KMS-11 (cell line): ENCODE data around the gene STX16.
A peak's percentile ranks its signal among the peaks of the same experiment; 100 is the strongest.

Experiments
- H2AFZ ChIP-seq: fragments of 200-600 bp; sonication (generic); 2 replicates; pipeline ENCODE4 v1.6.1; 2016; ENCODE audit warnings: antibody characterized with exemption, mixed run types, low read depth
- H3K27ac ChIP-seq: fragments of 200-600 bp; sonication (generic); 2 replicates; pipeline ENCODE4 v1.6.1; 2016; ENCODE audit warnings: mild to moderate bottlenecking, mixed run types
- H3K27me3 ChIP-seq: fragments of 200-600 bp; sonication (generic); 2 replicates; pipeline ENCODE4 v1.6.1; 2017; ENCODE audit warnings: mild to moderate bottlenecking, low read depth, mixed run types, moderate library complexity; ENCODE audit not compliant: insufficient read depth
- H3K36me3 ChIP-seq: fragments of 200-600 bp; sonication (generic); 2 replicates; pipeline ENCODE4 v1.6.1; 2017; ENCODE audit warnings: mild to moderate bottlenecking, mixed run types; ENCODE audit not compliant: insufficient read depth
- H3K4me1 ChIP-seq: fragments of 200-600 bp; sonication (generic); 2 replicates; pipeline ENCODE4 v1.6.1; 2016; ENCODE audit warnings: mild to moderate bottlenecking, low read depth, mixed run types; ENCODE audit not compliant: poor library complexity, severe bottlenecking
- H3K4me2 ChIP-seq: fragments of 200-600 bp; sonication (generic); 2 replicates; pipeline ENCODE4 v1.7.0; 2016; ENCODE audit warnings: mild to moderate bottlenecking, mixed run types
- H3K4me3 ChIP-seq: fragments of 200-600 bp; sonication (generic); IDR thresholded peaks from 2 replicates; pipeline ENCODE4 v1.6.1; 2017; ENCODE audit warnings: low read depth, low read length, mixed read lengths; ENCODE audit not compliant: insufficient read depth
- H3K79me2 ChIP-seq: fragments of 200-600 bp; sonication (generic); 2 replicates; pipeline ENCODE4 v1.6.1; 2016; ENCODE audit warnings: low read depth, mixed run types; ENCODE audit not compliant: insufficient read depth
- H3K9ac ChIP-seq: fragments of 200-600 bp; sonication (generic); 2 replicates; pipeline ENCODE4 v1.6.1; 2016; ENCODE audit warnings: mild to moderate bottlenecking, mixed run types
- H4K20me1 ChIP-seq: fragments of 200-600 bp; sonication (generic); 2 replicates; pipeline ENCODE4 v1.6.1; 2016; ENCODE audit warnings: mild to moderate bottlenecking, mixed run types; ENCODE audit not compliant: insufficient read depth
- CTCF ChIP-seq: fragments of 200-600 bp; sonication (generic); conservative IDR thresholded peaks from 2 replicates; pipeline ENCODE4 v1.6.1; 2017; ENCODE audit warnings: low read depth, mild to moderate bottlenecking, antibody characterized with exemption, low read length, moderate library complexity, mixed read lengths

STX16 gene

GRCh38 chr20:58666702-58667101 lies 15.6 kb downstream of the STX16 start:
- Histone ChIP-seq H2AFZ (no peak overlapping the region), H3K27ac (no peak overlapping the region), H3K4me3 (no peak overlapping the region), H3K36me3 (no peaks in the 10 kb centered on the region), H3K27me3 (no peaks in the 10 kb centered on the region), H4K20me1 (no peaks in the 10 kb centered on the region; the same call in 1 of the 2 replicates), H3K4me1 (peaks cover 22% of the 10 kb centered on the region), H3K9ac (no peak overlapping the region), H3K79me2 (no peaks in the 10 kb centered on the region; the same call in 1 of the 2 replicates), H3K4me2 (no peak overlapping the region)
- TF ChIP-seq CTCF, result no peak

GRCh38 chr20:58667975-58668374 lies 16.9 kb downstream of the STX16 start:
- no peaks in the 10 kb centered on the region; the same call in 1 of the 2 replicates for H3K79me2 ChIP-seq
- H3K4me1 ChIP-seq, result peaks cover 22% of the 10 kb centered on the region

GRCh38 chr20:58668901-58669286 lies 17.8 kb downstream of the STX16 start:
- Histone ChIP-seq H3K36me3 (no peaks in the 10 kb centered on the region), H3K79me2 (no peaks in the 10 kb centered on the region; the same call in 1 of the 2 replicates), H3K4me2 (peak overlapping the region; percentile 59; the same call in 1 of the 2 replicates)

More at GRCh38 chr20:58667975-58668374, 16.9 kb downstream of the STX16 start:
- H3K27me3 ChIP-seq, result no peaks in the 10 kb centered on the region
- H3K27ac ChIP-seq, result no peak overlapping the region
- no peaks in the 10 kb centered on the region; the same call in 1 of the 2 replicates for H4K20me1 ChIP-seq
- H3K36me3 ChIP-seq, result no peaks in the 10 kb centered on the region
- no peak for TF ChIP-seq CTCF
- no peak overlapping the region for H3K4me2 ChIP-seq
- no peak overlapping the region for H3K4me3 ChIP-seq
- H3K9ac ChIP-seq, result no peak overlapping the region
- no peak overlapping the region for H2AFZ ChIP-seq

GRCh38 chr20:58669287-58670006 lies 18.4 kb downstream of the STX16 start:
- H3K27ac ChIP-seq, result peak overlapping the region; percentile 36; the same call in 1 of the 2 replicates
- no peaks in the 10 kb centered on the region; the same call in 1 of the 2 replicates for H3K79me2 ChIP-seq
- no peak overlapping the region for H3K9ac ChIP-seq
- TF ChIP-seq CTCF, result no peak
- H3K4me3 ChIP-seq, result no peak overlapping the region
- peaks cover 22% of the 10 kb centered on the region for H3K4me1 ChIP-seq
- no peak overlapping the region for H2AFZ ChIP-seq
- peak overlapping the region; percentile 59 for H3K4me2 ChIP-seq
- H3K27me3 ChIP-seq, result no peaks in the 10 kb centered on the region
- H3K36me3 ChIP-seq, result no peaks in the 10 kb centered on the region
- H4K20me1 ChIP-seq, result no peaks in the 10 kb centered on the region; the same call in 1 of the 2 replicates

More at GRCh38 chr20:58668901-58669286, 17.8 kb downstream of the STX16 start:
- no peak overlapping the region for H3K9ac ChIP-seq
- H3K4me3 ChIP-seq, result no peak overlapping the region
- TF ChIP-seq CTCF, result no peak
- H4K20me1 ChIP-seq, result no peaks in the 10 kb centered on the region; the same call in 1 of the 2 replicates
- H3K27me3 ChIP-seq, result no peaks in the 10 kb centered on the region
- H3K27ac ChIP-seq, result peak overlapping the region; percentile 36; the same call in 1 of the 2 replicates
- peaks cover 22% of the 10 kb centered on the region for H3K4me1 ChIP-seq
- H2AFZ ChIP-seq, result no peak overlapping the region
